HG03469 (cell line): Measurements from ENCODE around the gene CERS3.

ENCODE experiments used
- ATAC-seq: cut with Tn5 transposase; IDR thresholded peaks from one replicate; pipeline ENCODE4 v1.9.1; 2021; ENCODE audit warnings: mild to moderate bottlenecking, moderate library complexity, moderate number of reproducible peaks; ENCODE audit not compliant: unreplicated experiment

Gene CERS3

DNA sequence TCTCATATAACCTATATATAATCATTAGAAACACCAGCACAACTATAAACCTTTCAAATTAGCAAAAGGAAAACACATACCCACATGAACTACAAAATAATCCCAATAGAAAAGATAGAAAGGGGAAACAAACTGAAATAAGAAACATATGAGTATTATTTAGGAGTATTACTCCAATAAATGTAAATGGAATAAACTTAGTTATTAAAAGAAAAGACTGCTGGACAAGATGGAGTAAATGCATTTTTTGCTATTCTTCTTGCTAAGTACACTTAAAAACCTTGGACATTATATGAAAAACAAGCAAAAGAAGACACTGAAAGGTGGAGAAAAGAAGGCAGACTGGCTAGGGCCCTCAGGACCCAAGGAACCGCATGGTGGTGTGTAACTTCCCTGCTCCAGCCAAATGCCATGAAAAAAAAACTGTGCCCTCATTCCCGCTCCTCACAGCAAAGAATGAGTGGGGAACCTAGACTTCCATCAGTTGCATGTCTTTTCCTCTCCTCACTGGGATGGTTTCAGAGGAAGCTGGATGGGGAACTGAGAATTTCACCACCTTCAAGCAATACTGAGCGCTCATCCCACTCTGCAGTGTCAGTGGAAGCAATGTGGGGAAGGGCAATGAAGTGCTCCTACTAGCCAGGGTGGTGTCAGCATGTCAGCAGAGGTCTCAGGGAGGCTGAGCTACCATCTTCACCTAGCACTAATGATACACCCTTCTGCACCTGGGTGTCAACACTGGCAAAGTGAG, 143.3 kb downstream of the CERS3 start:
- no peak for ATAC-seq

DNA sequence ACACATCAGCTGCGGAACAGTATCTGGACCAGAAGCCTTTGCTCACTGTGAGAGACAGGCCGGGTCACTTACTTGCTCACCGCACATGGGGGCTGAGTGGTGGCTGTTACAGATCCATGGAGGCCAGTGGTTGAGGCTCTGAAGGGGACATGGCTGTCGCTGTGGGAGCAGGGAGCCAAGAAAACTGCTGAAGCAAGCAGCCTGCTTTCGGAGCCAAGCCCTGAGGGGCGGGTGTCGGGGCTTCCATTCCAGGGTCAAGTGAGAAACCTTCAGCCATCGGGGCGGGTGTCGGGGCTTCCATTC, 144.7 kb downstream of the CERS3 start:
- no peak for ATAC-seq

DNA sequence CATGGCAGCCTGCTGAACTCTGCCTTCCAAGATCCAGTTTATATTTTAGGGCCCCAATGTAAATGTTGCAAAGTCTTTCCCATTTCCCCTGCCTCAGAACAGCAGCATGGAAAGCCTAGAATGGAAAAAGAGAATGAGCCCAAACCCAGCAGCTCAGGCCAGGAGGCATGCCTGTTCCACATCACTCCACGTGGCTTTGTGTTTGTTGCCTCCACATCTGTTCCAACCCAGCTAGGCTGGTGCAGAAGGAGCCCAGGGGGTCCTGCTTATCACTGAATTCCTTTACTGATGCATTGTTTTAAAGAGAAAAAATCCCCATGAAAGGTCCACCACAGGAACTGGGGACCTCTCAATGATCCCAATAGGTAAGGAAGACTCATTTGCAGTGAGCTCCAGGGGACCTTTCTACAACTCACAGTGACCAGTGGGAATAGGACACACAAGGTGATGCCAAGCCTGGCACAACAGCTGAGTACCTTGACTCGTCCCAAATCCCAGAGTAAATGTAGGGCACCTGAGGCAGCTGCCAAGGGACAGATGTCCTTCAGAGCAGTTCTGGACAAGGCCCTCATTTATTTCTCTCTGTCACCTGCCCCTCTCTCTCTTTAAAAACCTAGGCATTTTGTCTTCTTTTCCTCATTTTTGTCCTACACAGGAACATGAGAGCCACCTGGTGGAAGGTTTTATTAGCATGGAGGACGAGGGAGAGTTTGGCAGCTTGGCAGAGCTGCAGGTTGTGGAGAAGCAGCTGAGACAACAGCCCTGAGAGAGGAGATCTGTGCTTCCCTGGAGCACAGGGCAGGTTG, 145.2 kb downstream of the CERS3 start:
- no peak for ATAC-seq

GRCh38 chr15:100373942-100374341, 154.8 kb downstream of the CERS3 start:
- ATAC-seq: no peak

DNA sequence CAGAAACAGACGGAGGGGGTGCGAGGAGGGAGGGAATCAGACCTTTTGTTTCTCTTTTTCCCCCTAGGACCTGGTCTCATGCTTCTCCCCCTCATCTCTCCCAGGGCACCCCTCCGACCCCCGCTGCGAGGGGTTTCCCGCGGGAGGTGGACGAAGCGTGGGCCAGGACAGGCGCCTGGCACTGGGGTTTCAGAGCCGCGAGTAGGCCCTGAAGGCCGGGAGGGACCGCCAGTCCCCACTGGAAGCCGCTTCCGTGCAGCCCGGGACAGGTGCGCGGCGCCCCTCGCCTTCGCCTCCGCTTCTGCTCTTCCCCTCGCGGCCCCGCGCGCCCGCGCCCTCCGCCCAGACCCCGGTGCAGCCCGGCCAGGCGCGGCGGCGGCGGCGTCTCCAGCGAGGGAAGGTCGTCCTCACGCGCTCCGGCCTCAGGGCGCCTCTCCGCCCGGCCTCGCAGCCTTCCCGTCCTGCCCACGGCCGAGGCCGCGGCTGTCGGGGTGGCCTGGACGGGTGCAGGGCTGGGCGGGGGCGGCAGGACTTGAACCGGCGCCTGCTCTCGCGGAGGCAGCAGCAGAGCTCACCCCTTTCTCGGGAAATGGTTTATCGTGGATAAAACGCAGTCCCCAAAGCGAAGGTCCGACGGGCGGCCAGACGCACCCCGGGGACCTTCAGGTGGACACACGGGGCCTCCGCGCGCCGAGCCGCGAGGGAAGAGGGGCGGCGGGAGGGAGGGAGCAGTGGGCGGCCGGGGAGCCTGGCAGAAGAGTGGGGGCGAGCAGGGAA, 155.4 kb downstream of the CERS3 start:
- ATAC-seq: no peak

- ATAC-seq: no peak
These were observed 156.0 kb downstream of the CERS3 start for GRCh38 chr15:100372739-100373119.

- no peak for ATAC-seq
These were observed 173.4 kb downstream of the CERS3 start for GRCh38 chr15:100355342-100355741.

DNA sequence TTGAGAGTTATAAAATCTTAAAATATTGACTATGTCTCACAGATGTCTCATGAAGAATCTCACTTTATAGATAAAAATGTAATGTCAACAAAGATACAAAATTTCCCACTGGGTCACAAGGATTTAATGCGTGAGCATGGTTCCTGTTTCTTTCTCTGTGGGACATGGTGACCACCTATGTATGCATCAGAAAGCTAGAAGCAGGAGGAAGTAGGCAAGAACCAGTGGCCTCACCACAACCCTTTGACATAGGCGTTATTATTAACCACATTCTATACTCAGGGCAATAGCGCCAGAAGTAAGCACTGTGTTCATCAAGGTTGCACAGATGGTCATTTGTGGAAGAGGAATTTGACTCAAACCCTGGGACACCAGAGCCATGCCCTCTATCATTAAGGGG, 175.3 kb downstream of the CERS3 start:
- no peak for ATAC-seq

DNA sequence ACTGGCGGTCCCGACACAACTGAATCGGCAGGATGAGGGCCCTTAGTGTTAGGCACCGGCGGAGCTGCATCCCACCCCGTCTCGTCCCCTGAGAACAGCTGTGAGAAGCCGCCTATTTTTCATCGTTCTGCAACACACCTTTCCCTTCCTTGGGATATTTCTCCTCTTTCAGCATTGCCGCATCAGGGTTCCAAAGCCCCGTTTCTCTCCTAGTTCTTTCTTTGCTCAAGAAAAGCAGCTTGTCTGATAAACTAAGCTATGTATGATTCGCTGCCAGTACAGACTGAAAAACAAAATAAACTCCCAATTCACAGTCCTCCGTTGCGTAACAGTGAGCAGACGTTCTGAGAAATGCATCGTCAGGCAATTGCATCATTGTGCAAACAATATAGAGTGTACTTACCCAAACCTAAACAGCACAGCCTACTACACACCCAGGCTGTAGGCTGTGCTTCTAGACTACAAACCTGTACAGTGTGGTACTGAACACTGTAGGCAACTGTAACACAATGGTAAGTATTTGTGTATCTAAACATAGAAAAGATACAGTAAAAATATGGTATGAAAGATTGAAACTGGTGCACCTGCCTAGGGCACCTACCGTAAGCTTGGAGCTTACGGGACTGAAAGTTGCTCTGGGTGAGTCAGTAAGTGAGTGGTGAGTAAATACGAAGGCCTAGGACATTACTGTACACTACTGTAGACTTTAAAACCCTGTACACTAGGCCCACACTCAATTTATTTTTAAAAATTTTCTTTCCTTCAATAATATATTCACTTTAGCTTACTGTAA, 178.1 kb downstream of the CERS3 start:
- no peak for ATAC-seq
